GM03348 (cell line): ENCODE measurements around the gene GREB1.

Experiments used
- DNase-seq: peaks from one replicate; pipeline ENCODE4 v3.0.0; 2012; ENCODE audit warnings: low spot score

The GREB1 gene

GRCh38 chr2:11681722-11682589 is 148.1 kb downstream of the GREB1 start:
- DNase-seq: peak; percentile 59

- no peak for DNase-seq
Measured at GRCh38 chr2:11682590-11682915, 148.7 kb downstream of the GREB1 start.

- no peak for DNase-seq
Measured at GRCh38 chr2:11683476-11683875, 149.6 kb downstream of the GREB1 start.

GRCh38 chr2:11683966-11684365 is 150.1 kb downstream of the GREB1 start:
- DNase-seq: no peak

- no peak for DNase-seq
Measured at GRCh38 chr2:11684894-11685460, 151.1 kb downstream of the GREB1 start.

GRCh38 chr2:11685906-11686470 is 152.1 kb downstream of the GREB1 start:
- DNase-seq: no peak

GRCh38 chr2:11687736-11688135 is 153.9 kb downstream of the GREB1 start:
- DNase-seq: no peak

GRCh38 chr2:11688222-11689069 is 154.6 kb downstream of the GREB1 start:
- DNase-seq: peak; percentile 94

- DNase-seq: no peak
Measured at GRCh38 chr2:11691076-11691660, 157.3 kb downstream of the GREB1 start.
